Transverse colon (tissue), 4 donors: ENCODE measurements around the gene SEPTIN5. TPM values are rescaled to one million over a fixed set of nuclear protein-coding genes. Genes with fewer than 3 reads are reported as not detected.
"Not testable (repeated sequence)": the region's sequence is repeated elsewhere in the genome, so short reads cannot be mapped to it uniquely, and the experiment has no call there.

ENCODE experiments used
- DNase-seq: peaks from one replicate; pipeline ENCODE4 v3.0.0-alpha.2; 2019
- H3K27ac ChIP-seq, 4 donors: fragments of 200-600 bp; sonication (generic); 2 replicates each; pipeline ENCODE4 v1.5.1; 2016 to 2018; ENCODE audit warnings: inconsistent platforms in 4 of 4
- H3K27me3 ChIP-seq: fragments of 200-600 bp; sonication (generic); 2 replicates; pipeline ENCODE4 v1.5.1; 2017; ENCODE audit warnings: inconsistent platforms
- H3K36me3 ChIP-seq, 4 donors: fragments of 200-600 bp; sonication (generic); 2 replicates each; pipeline ENCODE4 v1.5.1; 2017 to 2019; ENCODE audit warnings: inconsistent platforms in 4 of 4
- H3K4me1 ChIP-seq, 4 donors: fragments of 200-600 bp; sonication (generic); 2 replicates each; pipeline ENCODE4 v1.5.1; 2017 to 2020; ENCODE audit warnings: inconsistent platforms in 4 of 4
- H3K4me3 ChIP-seq, 4 donors: fragments of 200-600 bp; sonication (generic); 1 replicate in 1 of 4; 2 replicates in 3 of 4; pipeline versions ENCODE4 v1.5.1 to v1.6.1; 2017 to 2019; ENCODE audit warnings: inconsistent platforms in 4 of 4
- H3K9me3 ChIP-seq, 2 donors: fragments of 200-600 bp; sonication (generic); 2 replicates each; pipeline ENCODE4 v1.5.1; 2017 to 2019; ENCODE audit warnings: inconsistent platforms in 2 of 2
- CTCF ChIP-seq, 5 experiments: fragments of 200-600 bp in 3 of 5; fragments of 450-650 bp in 2 of 5; sonication (generic) in 3 of 5; IDR thresholded peaks; 1 replicate in 2 of 5; 2 replicates in 3 of 5; pipeline ENCODE4 v1.5.1; 2016 to 2017; ENCODE audit warnings: antibody characterized with exemption in 5 of 5, inconsistent platforms in 3 of 5, mild to moderate bottlenecking in 2 of 5, moderate library complexity in 1 of 5
- EP300 ChIP-seq: sonication (generic); formaldehyde crosslinking; IDR thresholded peaks from one replicate; pipeline ENCODE4 v1.6.1; 2017; ENCODE audit warnings: antibody characterized with exemption, low read depth
- POLR2A ChIP-seq: fragments of 450-650 bp; IDR thresholded peaks from one replicate; pipeline ENCODE4 v1.6.1; 2016; ENCODE audit warnings: antibody characterized with exemption, mild to moderate bottlenecking, moderate library complexity
- POLR2AphosphoS5 ChIP-seq, 3 donors: sonication (generic); formaldehyde crosslinking; IDR thresholded peaks; one replicate each; pipeline ENCODE4 v1.6.1; 2016; ENCODE audit warnings: antibody characterized with exemption in 3 of 3
- WGBS, 2 donors: methylation state at CpG; one replicate each; pipeline ENCODE4 v1.1.5; 2018; ENCODE audit warnings: low coverage in 1 of 2; 5-methylcytosine and 5-hydroxymethylcytosine counted together
- in situ Hi-C, 4 donors: fragments of 200-750 bp; cut with MboI; loops; one replicate each; pipeline versions ENCODE4 v1.15.0 to v1.15.1; 2017; ENCODE audit warnings: low sequenced_read_pairs in 3 of 4, low pct_ligation_motif_present in 1 of 4, low pct_unique_long_range_greater_than_20kb in 1 of 4
- intact Hi-C: fragments of 100-400 bp; cut with DNase I; formaldehyde crosslinking; loops from one replicate; pipeline ENCODE4 v1.15.1; 2023; ENCODE audit warnings: low total_unique reads
- total RNA-seq, 4 donors: library from RNA; depleted of rRNA; stranded (reverse); fragments of >200 nt; gene quantifications; one replicate each; pipeline ENCODE4 v1.1.0, GENCODE V29; 2016

Gene SEPTIN5
- total RNA-seq, 4 donors from 2014 or later = 2.5 to 709 (median 5.4) TPM

- peak; percentile 37 for DNase-seq
- H3K4me3 ChIP-seq = peak within 1 kb of the TSS in 2 of 4 donors; percentile 9 to 30
- TF ChIP-seq CTCF (IDR thresholded peaks at IDR 0.05) (peak in 1 of 5 experiments; percentile 13), EP300 (no peak)
- no peaks in the 10 kb centered on the region for H3K36me3 ChIP-seq
- 21% methylated on average over 76 of the region's 80 CpGs; no CpG with 5 or more reads in 1 of the 2 donors for WGBS, 2 donors
- H3K9me3 ChIP-seq = no peaks in the 10 kb centered on the region
- H3K27me3 ChIP-seq = peaks cover 71% of the 10 kb centered on the region
- intact Hi-C loops (no loop called here), in situ Hi-C loops (no loop called here)
- H3K27ac ChIP-seq = no peak within 1 kb of the TSS
- peaks cover 0 to 20% (median 17%) of the 10 kb centered on the region in 4 donors for H3K4me1 ChIP-seq
Measured at GRCh38 chr22:19723232-19723982, 9.1 kb downstream of the SEPTIN5 start, which contains the start of gene GP1BB. GP1BB (plus strand) TSS chr22:19723539; CDS start chr22:19723570, 31 bp downstream.

- DNase-seq = no peak
- Histone ChIP-seq H3K9me3 (no peaks in the 10 kb centered on the region), H3K4me1 (peaks cover 0 to 12% (median 9%) of the 10 kb centered on the region in 4 donors), H3K4me3 (peak overlapping the region in 2 of 4 donors; percentile 9 to 30), H3K27ac (no peak overlapping the region), H3K36me3 (no peaks in the 10 kb centered on the region), H3K27me3 (peaks cover 63% of the 10 kb centered on the region)
- in situ Hi-C loops (no loop called here), intact Hi-C loops (no loop called here)
- no peak for TF ChIP-seq CTCF (IDR thresholded peaks at IDR 0.05)
- TF ChIP-seq POLR2A = no peak
- WGBS, 2 donors = 33% methylated on average over 46 of the region's 89 CpGs; no CpG with 5 or more reads in 1 of the 2 donors
Measured at GRCh38 chr22:19723983-19724827, 9.9 kb downstream of the SEPTIN5 start.

GRCh38 chr22:19724927-19725661 lies 10.8 kb downstream of the SEPTIN5 start:
- Histone ChIP-seq H3K4me1 (peaks cover 0 to 12% (median 9%) of the 10 kb centered on the region in 4 donors), H3K27ac (no peak overlapping the region), H3K36me3 (no peaks in the 10 kb centered on the region), H3K9me3 (no peaks in the 10 kb centered on the region), H3K4me3 (no peak overlapping the region), H3K27me3 (peaks cover 54% of the 10 kb centered on the region)
- in situ Hi-C loops (no loop called here), intact Hi-C loops (no loop called here)
- no peak for TF ChIP-seq EP300
- no peak for TF ChIP-seq POLR2AphosphoS5 (IDR thresholded peaks at IDR 0.05)
- no peak for TF ChIP-seq CTCF (IDR thresholded peaks at IDR 0.05)
- TF ChIP-seq POLR2A = no peak
- 76 to 84% methylated on average over 36 to 45 of the region's 45 CpGs for WGBS, 2 donors
- DNase-seq = no peak

- H3K4me3 ChIP-seq, in situ Hi-C loops, intact Hi-C loops, H3K36me3 ChIP-seq, H3K9me3 ChIP-seq, DNase-seq, H3K27ac ChIP-seq: not testable (repeated sequence)
- H3K4me1 ChIP-seq = peaks cover 0 to 20% (median 16%) of the 10 kb centered on the region in 4 donors
- peaks cover 44% of the 10 kb centered on the region for H3K27me3 ChIP-seq
- 89 to 94% methylated on average over 20 to 95 of the region's 96 CpGs for WGBS, 2 donors
Measured at GRCh38 chr22:19726064-19726788, 11.9 kb downstream of the SEPTIN5 start.
